NCI-H748 treated with DMSO at 0.1 percent for 48 hours (cell line): Measurements from ENCODE around the gene CITED1.

ENCODE experiments used
- DNase-seq: peaks from one replicate; lab custom pipeline; 2025; lab: John Stamatoyannopoulos, UW

Gene CITED1

GRCh38 chrX:72270316-72270866, 35.3 kb downstream of the CITED1 start:
- no peak for DNase-seq

DNA sequence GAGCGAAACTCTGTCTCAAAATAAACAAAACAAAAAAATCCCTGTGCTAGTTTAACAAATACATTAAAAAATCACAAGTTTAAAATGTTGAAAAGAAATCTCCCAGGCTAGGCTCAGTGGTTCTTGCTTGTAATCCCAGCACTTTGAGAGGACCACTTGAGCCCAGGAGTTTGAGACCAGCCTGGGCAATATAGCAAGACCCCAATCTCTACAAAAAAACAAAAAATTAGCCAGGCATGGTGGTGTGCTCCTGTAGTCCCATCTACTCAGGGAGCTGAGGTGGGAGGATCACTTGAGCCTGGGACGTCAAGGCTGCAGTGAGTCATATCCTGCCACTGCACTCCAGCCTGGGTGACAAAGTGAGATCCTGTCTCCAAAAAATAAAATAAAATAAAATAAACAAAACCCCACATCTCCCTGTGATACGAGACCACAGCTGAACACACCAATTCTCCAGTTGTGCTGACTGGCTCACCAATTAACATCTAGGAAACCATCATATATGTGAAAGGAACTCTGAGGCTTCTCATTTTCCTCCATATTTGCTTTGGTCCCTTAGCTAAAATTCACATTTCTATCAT, 36.0 kb downstream of the CITED1 start:
- DNase-seq: no peak

- no peak for DNase-seq
These were observed 36.9 kb downstream of the CITED1 start for GRCh38 chrX:72268597-72269365.

GRCh38 chrX:72265263-72265662, 40.5 kb downstream of the CITED1 start:
- no peak for DNase-seq

GRCh38 chrX:72262077-72262476, 43.6 kb downstream of the CITED1 start:
- no peak for DNase-seq

DNA sequence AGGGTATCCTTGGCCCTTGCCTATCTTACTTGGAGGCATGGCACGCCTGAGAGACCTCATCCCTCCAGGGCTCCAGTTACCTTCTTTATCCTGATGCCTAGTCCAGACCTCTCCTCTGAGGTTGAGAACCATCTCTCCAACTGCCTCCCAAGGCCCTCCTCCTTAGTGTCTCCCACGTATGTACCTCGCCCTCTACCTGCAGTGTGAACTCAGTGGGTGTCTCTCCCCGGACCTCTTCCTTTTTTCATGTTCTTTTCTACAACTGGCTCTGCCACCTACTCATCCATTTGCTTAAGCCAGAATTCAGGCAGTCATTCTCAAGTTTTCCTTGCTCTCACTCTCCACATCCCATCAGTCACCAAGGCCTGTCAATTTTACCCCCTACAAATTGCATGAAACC, 45.3 kb downstream of the CITED1 start:
- DNase-seq: no peak

GRCh38 chrX:72258174-72258573, 47.5 kb downstream of the CITED1 start:
- peak; percentile 9 for DNase-seq

DNA sequence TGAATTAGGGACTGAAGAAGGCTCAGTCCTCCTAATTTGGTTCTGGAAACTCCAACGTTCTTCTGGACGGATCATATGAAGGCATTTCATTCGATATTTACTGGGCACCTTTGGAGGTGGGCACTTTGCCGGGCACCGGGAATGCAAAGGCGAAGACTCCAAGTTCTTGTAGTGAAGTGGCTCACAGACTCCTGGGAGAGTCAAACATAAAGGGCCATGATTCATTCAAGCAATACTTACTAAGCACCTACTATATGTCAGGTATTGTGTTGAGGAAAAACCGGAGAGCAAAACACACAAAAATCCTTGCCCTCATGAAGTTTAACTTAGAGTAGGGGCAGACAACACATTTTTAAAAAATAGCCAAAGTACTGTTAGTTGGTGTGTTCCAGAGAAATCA, 49.9 kb downstream of the CITED1 start:
- DNase-seq: no peak

- DNase-seq: peak; percentile 94
These were observed 50.3 kb downstream of the CITED1 start for GRCh38 chrX:72255445-72255844.

DNA sequence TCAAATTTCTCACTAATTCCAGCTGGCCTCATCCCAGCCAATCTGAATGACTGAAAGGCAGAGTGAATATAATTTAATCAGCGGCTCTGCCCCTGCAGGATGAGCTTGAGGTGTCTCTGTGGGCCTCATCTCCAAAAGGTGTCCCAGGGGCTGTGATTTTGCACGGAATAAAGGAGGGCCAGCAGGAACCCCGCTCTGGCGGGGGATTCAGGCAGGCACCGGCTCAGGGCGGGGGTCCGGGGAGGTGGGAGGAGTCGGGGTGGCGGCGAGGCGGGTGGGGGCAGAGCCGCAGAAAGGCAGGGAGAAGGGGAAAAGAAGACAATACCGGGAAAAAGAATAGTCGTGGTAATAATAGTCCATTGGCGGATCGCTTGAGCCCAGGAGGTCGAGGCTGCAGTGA, 50.9 kb downstream of the CITED1 start:
- peak; percentile 22 for DNase-seq

- no peak for DNase-seq
These were observed 52.0 kb downstream of the CITED1 start for GRCh38 chrX:72253686-72254085.
